Neural progenitor cell (in vitro differentiated cells): ENCODE data around the gene DNAJC3. TPM values are rescaled to one million over a fixed set of nuclear protein-coding genes. Genes with fewer than 3 reads are reported as not detected.

Experiments used
- DNase-seq: peaks from one replicate; pipeline ENCODE4 v3.0.0-alpha.2; 2016; ENCODE audit warnings: low spot score
- H2AFZ ChIP-seq: fragments of 200-600 bp; sonication (generic); replicated peaks from 2 replicates; pipeline ENCODE4 v1.6.1; 2016; ENCODE audit warnings: antibody characterized with exemption
- H3F3A ChIP-seq: fragments of 200-600 bp; sonication (generic); 2 replicates; pipeline ENCODE4 v1.6.1; 2016; ENCODE audit warnings: antibody characterized with exemption, low read depth
- H3K27ac ChIP-seq: fragments of 200-600 bp; sonication (generic); 2 replicates; pipeline ENCODE4 v1.5.1; 2016; ENCODE audit warnings: mild to moderate bottlenecking
- H3K27me3 ChIP-seq: fragments of 200-600 bp; sonication (generic); 2 replicates; pipeline ENCODE4 v1.6.1; 2016; ENCODE audit warnings: mild to moderate bottlenecking, moderate library complexity
- H3K36me3 ChIP-seq: fragments of 200-600 bp; sonication (generic); 2 replicates; pipeline ENCODE4 v1.5.1; 2016
- H3K4me1 ChIP-seq: fragments of 200-600 bp; sonication (generic); 2 replicates; pipeline ENCODE4 v1.6.1; 2016; ENCODE audit warnings: mixed run types
- H3K4me2 ChIP-seq: fragments of 200-600 bp; sonication (generic); 2 replicates; pipeline ENCODE4 v1.6.1; 2016
- H3K4me3 ChIP-seq: fragments of 200-600 bp; sonication (generic); 2 replicates; pipeline ENCODE4 v1.5.1; 2016
- H3K79me2 ChIP-seq: fragments of 200-600 bp; sonication (generic); 2 replicates; pipeline ENCODE4 v1.6.1; 2016; ENCODE audit warnings: low read depth
- H3K9ac ChIP-seq: fragments of 200-600 bp; sonication (generic); 2 replicates; pipeline ENCODE4 v1.6.1; 2016
- H3K9me3 ChIP-seq: fragments of 200-600 bp; sonication (generic); 2 replicates; pipeline ENCODE4 v1.5.1; 2016; ENCODE audit warnings: low read depth
- H4K20me1 ChIP-seq: fragments of 200-600 bp; sonication (generic); 2 replicates; pipeline ENCODE4 v1.6.1; 2016; ENCODE audit warnings: low read depth
- H3K27ac Mint-ChIP-seq: 3 replicates; pipeline ENCODE4 v1.8.0; 2021; ENCODE audit warnings: mixed read lengths
- H3K27me3 Mint-ChIP-seq: 2 replicates; pipeline ENCODE4 v1.8.0; 2022; ENCODE audit warnings: low read depth, mild to moderate bottlenecking, inconsistent platforms, moderate library complexity, mixed read lengths; ENCODE audit not compliant: insufficient read depth
- H3K36me3 Mint-ChIP-seq: 3 replicates; pipeline ENCODE4 v1.8.0; 2021; ENCODE audit warnings: mixed read lengths
- H3K4me1 Mint-ChIP-seq: 3 replicates; pipeline ENCODE4 v1.8.0; 2021; ENCODE audit warnings: mixed read lengths
- H3K4me3 Mint-ChIP-seq: 3 replicates; pipeline ENCODE4 v1.8.0; 2021; ENCODE audit warnings: mild to moderate bottlenecking, moderate library complexity, mixed read lengths
- H3K9me3 Mint-ChIP-seq: 3 replicates; pipeline ENCODE4 v1.8.0; 2020; ENCODE audit warnings: mixed read lengths
- CTCF ChIP-seq: fragments of 200-600 bp; sonication (generic); IDR thresholded peaks from 2 replicates; pipeline ENCODE4 v1.5.1; 2017; ENCODE audit warnings: antibody characterized with exemption, mild to moderate bottlenecking
- EZH2 ChIP-seq: fragments of 200-600 bp; sonication (generic); IDR thresholded peaks from 2 replicates; pipeline ENCODE4 v1.6.1; 2017; ENCODE audit warnings: antibody characterized with exemption, mild to moderate bottlenecking, moderate library complexity
- EZH2phosphoT487 ChIP-seq: fragments of 200-600 bp; sonication (generic); IDR thresholded peaks from 2 replicates; pipeline ENCODE4 v1.6.1; 2017; ENCODE audit warnings: antibody characterized with exemption
- total RNA-seq: library from RNA; depleted of rRNA; stranded (reverse); fragments of >200 nt; gene quantifications from 2 replicates; pipeline ENCODE4 v1.2.3, GENCODE V29; 2015; ENCODE audit warnings: low replicate concordance

Gene DNAJC3
- 14.1 and 17.3 TPM in 2 replicates for total RNA-seq

- peak within 1 kb of the TSS; percentile 75 for H3K4me3 ChIP-seq
- H4K20me1 ChIP-seq = peaks cover 7% of the 10 kb centered on the region
- H3F3A ChIP-seq = peaks cover 18% of the 10 kb centered on the region
- peak; percentile 99 for DNase-seq
- Mint-ChIP-seq H3K4me3 (peak within 1 kb of the TSS; percentile 92), H3K27ac (peak within 1 kb of the TSS; percentile 91), H3K4me1 (peaks cover 24% of the 10 kb centered on the region), H3K36me3 (peaks cover 6% of the 10 kb centered on the region), H3K9me3 (peaks cover 7% of the 10 kb centered on the region), H3K27me3 (peaks cover 5% of the 10 kb centered on the region)
- H3K9me3 ChIP-seq = no peaks in the 10 kb centered on the region
- peak within 1 kb of the TSS; percentile 95 for H3K4me2 ChIP-seq
- H3K4me1 ChIP-seq = peaks cover 23% of the 10 kb centered on the region
- peaks cover 45% of the 10 kb centered on the region for H3K79me2 ChIP-seq
- peak within 1 kb of the TSS; percentile 97 for H2AFZ ChIP-seq
- no peaks in the 10 kb centered on the region for H3K27me3 ChIP-seq
- TF ChIP-seq EZH2 (no peak), EZH2phosphoT487 (no peak), CTCF (no peak)
- H3K9ac ChIP-seq = peak within 1 kb of the TSS; percentile 81
- peak within 1 kb of the TSS; percentile 94 for H3K27ac ChIP-seq
- no peaks in the 10 kb centered on the region for H3K36me3 ChIP-seq
Measured at GRCh38 chr13:95676762-95677563, at the start of gene DNAJC3. Gene DNAJC3, plus strand, starts transcription at chr13:95677139. Its CDS starts 117 bp downstream, at chr13:95677256.

- Histone ChIP-seq H3K4me2 (no peak overlapping the region), H3K4me3 (no peak overlapping the region), H3K4me1 (no peaks in the 10 kb centered on the region), H3K9me3 (no peaks in the 10 kb centered on the region), H3K9ac (no peak overlapping the region), H2AFZ (no peak overlapping the region), H3F3A (peaks cover 8% of the 10 kb centered on the region), H3K36me3 (peaks cover 13% of the 10 kb centered on the region), H3K27me3 (no peaks in the 10 kb centered on the region), H3K27ac (no peak overlapping the region), H3K79me2 (no peaks in the 10 kb centered on the region), H4K20me1 (peaks cover 17% of the 10 kb centered on the region)
- TF ChIP-seq EZH2 = no peak
- TF ChIP-seq EZH2phosphoT487 = no peak
- no peak for TF ChIP-seq CTCF
- Mint-ChIP-seq H3K4me3 (no peak overlapping the region), H3K27ac (no peak overlapping the region), H3K9me3 (peaks cover 12% of the 10 kb centered on the region), H3K27me3 (no peaks in the 10 kb centered on the region), H3K36me3 (peaks cover 70% of the 10 kb centered on the region), H3K4me1 (peaks cover 8% of the 10 kb centered on the region)
- DNase-seq = no peak
Measured at GRCh38 chr13:95627590-95627989, 49.3 kb upstream of the DNAJC3 start.

DNA sequence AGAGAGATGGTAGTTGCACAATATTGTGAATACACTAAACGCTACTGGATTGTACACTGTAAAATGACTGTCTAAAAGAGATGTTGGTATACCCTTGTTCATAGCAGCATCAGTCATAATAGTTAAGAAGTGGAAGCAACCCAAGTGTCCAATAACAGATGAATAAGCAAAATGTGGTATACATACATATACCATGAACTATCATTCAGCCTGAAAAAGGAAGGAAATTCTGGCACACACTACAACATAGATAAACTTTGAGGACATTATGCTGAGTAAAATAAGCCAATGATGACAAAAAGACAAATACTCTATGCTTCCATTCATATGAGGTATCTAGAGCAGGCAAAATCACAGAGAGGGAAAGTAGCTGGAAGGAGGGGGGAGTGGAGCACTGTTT lies 48.5 kb upstream of the DNAJC3 start:
- Histone ChIP-seq H3K27me3 (no peaks in the 10 kb centered on the region), H4K20me1 (peaks cover 17% of the 10 kb centered on the region), H3K4me1 (no peaks in the 10 kb centered on the region), H3K79me2 (no peaks in the 10 kb centered on the region), H2AFZ (no peak overlapping the region), H3K36me3 (peaks cover 13% of the 10 kb centered on the region), H3K9ac (no peak overlapping the region), H3K27ac (no peak overlapping the region), H3K4me3 (no peak overlapping the region), H3K4me2 (no peak overlapping the region), H3F3A (peaks cover 8% of the 10 kb centered on the region), H3K9me3 (no peaks in the 10 kb centered on the region)
- Mint-ChIP-seq H3K4me1 (peaks cover 10% of the 10 kb centered on the region), H3K4me3 (no peak overlapping the region), H3K36me3 (peaks cover 72% of the 10 kb centered on the region), H3K27ac (no peak overlapping the region), H3K27me3 (no peaks in the 10 kb centered on the region), H3K9me3 (peaks cover 12% of the 10 kb centered on the region)
- DNase-seq = no peak
- TF ChIP-seq EZH2phosphoT487 (no peak), CTCF (no peak), EZH2 (no peak)
